GM18873 (cell line): ENCODE measurements around the gene NPTX2.

Source experiments
- ATAC-seq: cut with Tn5 transposase; IDR thresholded peaks from one replicate; pipeline ENCODE4 v1.9.1; 2021; ENCODE audit warnings: mild to moderate bottlenecking, moderate library complexity, moderate number of reproducible peaks; ENCODE audit not compliant: unreplicated experiment, low FRiP score

NPTX2 gene

GRCh38 chr7:98647326-98647725, 30.2 kb downstream of the NPTX2 start:
- no peak for ATAC-seq

DNA sequence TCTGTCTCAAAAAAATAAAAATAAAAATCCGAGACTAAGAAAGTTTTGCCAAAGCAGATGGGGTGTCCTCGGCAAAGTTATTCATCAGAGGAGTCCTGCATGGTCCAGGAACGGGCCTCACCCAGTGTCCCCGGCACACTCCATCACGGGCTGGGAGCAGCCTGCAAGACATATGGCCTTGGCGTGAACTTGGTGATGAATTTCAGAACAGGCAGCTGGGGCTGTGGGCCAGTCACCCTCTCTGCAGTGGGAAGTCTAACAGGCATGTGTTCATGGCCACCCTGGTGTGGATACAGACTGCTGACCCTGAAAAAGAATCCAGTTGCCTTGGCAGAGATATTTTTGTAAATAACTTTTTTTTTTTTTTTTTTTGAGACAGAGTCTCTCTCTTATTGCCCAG, 34.7 kb downstream of the NPTX2 start:
- ATAC-seq: no peak

- no peak for ATAC-seq
Measured at GRCh38 chr7:98653601-98654310, 36.7 kb downstream of the NPTX2 start.

DNA sequence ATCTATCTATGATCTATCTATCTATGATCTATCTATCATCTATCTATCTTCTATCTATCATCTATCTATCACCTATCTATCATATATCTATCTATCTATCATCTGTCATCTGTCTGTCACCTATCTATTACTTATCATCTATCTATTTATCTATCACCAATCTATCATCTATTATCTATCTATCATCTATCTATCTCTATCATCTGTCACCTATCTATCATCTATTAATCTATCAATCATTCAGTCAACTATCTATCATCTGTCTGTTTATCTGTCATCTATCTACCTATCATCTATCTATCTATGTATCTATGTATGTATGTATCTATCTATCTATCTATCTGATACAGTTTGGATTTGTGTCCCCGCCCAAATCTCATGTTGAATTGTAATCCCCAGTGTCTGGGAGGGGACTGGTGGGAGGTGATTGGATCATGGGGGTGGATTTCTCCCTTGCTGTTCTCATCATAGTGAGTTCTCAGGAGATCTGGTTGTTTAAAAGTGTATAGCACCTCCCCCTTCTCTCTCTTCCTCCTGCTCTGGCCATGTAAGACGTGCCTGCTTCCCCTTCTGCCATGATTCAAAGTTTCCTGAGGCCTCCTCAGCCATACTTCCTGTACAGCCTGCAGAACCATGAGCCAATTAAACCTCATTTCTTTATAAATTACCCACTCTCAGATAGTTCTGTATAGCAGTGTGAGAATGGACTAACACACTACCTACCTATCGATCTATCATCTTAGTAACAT, 37.6 kb downstream of the NPTX2 start:
- ATAC-seq: no peak

GRCh38 chr7:98655611-98656010, 38.5 kb downstream of the NPTX2 start:
- ATAC-seq: no peak

DNA sequence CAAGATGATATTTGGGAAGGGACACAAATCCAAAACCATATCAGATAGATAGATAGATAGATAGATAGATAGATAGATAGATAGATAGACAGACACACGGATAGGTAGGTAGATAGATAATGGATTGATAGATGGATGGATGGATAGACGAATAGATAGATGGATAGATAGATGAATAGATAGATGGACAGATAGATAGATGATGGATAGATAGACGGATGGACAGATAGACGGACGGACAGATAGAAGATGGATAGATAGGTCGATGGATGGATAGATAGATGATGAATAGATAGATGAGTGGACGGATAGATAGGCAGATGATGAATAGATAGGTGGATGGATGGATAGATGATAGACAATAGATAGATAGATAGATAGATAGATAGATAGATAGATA, 39.8 kb downstream of the NPTX2 start:
- ATAC-seq: no peak

DNA sequence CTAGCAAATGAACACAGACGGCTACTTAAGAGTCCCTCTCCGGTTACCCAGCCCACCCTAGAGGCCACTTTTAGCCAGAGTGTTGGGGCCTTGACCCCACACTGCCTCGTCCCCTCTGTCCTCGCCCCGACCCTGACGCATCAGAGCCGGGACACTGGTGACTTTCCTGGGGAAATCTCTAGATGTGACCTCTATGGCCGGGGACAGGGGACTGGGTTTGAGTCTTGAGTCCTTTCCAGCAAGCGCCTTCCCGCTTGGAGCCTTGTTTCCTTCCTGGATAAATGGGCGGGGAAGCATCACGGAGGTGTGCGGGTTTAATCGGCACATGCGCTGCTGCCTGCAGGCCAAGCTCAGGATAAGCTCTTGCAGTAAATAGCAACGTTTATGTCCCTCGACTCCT, 40.7 kb downstream of the NPTX2 start:
- no peak for ATAC-seq

DNA sequence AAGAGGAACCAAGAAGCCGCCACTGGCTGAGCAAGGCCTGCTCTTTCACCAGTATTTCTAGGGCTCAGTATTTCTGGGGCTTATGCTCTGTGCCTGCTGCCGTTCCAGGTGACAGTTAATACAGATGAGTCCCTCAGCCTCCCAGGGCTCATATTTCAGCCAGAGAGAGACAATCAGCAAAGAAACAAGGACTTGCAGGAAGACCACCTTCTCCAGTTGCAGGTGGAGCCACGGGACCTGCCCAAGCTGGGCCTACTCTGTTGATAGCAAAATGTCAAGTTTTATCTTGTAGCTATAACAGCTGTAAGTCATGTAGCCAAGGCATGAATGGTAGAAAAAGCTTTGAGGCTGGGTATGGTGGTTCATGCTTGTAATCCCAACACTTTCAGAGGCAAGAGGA, 42.7 kb downstream of the NPTX2 start:
- ATAC-seq: no peak

GRCh38 chr7:98661607-98662006, 44.5 kb downstream of the NPTX2 start:
- no peak for ATAC-seq

- no peak for ATAC-seq
Measured at GRCh38 chr7:98662289-98662688, 45.2 kb downstream of the NPTX2 start.

DNA sequence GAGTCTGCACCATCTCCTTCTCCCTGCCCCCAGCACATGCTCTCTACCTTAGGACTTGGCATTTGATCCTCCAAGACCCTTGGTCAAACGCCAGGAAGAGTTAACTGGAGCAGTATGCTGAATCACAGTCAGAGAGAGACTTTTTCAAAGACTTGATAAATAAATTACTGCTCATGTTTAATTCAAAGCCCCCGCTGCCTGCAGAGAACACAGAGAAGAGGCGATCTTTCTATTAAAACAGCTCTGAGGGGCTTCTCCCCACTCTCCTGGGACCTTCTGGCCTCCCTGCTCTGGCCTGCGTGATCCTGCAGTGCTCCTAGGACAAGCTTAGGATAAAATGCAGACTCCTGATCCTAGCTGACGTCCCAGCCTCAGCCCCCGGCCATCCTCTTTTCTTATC, 47.8 kb downstream of the NPTX2 start:
- no peak for ATAC-seq

GRCh38 chr7:98668255-98668654, 51.2 kb downstream of the NPTX2 start:
- ATAC-seq: no peak

DNA sequence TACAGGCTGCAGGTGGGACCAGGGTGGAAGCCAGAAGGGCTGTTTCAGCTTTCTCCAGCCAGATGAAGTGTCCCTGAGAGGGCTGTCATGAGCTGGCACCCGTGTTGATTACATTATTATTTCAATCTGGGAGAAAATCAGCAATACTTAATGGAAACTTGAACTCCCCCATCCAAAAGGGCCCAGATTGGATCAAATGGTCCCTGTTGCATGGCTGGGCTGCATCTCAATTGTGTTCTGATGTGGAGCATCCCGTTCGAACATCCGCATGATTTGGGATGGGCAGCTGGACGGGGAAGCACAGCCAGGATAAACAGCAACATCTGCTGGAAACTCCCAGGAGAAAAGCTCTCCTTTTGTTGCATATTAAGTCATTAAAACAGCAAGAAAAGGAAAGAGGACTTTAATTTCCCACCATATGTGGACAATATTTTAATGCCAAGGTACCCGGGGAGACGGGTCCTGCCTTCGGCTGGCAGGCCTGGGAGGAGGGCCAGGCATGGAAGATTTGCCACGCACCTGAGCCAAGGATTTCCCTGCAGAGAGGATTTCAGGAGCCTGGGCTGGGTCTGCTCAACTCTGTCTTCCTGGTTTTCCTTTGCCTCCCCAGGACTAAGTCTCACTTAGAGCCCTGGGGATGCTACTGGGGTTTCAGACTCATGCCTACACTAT, 52.4 kb downstream of the NPTX2 start:
- no peak for ATAC-seq

DNA sequence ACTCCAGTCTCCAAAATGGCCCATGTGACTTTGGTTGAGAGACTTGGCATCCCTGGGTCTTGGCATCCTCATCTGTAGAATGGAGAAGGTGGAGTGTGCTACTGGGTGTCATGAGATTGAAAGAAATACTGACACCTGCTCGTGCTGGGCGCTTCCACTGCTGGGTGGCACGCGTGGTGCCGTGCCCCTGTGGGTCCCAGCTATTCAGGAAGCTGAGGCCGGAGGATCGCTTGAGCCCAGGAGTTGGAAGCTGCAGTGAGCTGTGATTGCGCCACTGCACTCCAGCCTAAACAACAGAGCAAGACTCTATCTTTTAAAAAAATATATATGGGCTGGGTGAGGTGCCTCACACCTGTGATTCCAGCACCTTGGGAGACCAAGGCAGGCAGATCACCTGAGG, 53.1 kb downstream of the NPTX2 start:
- no peak for ATAC-seq

DNA sequence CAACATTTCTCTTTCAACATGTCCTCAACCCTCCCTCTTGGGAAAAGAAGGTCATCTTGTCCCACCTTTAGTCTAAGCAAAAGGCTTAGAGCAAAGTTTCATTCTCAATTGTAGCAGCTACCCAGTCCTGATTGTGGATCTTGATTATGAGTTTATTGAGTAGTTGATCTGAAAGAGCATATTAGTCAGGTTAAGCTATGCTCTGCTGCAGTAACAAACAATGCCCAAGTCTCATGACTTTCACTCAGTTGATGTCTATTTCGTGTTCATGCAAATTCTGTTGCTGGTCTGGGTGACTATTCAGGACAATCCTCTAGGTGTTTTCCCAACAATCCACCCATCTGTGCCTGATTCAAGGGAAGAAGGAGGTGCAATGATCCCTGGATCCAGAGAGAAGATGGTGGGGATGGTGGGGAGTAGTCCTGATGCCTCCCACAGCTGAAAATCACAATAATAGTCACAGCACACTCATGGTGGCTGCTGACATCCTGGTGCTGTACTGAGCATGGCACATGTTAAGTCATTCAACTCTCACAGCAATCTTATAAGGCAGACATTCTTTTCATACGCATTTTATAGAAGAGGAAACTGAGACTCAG, 54.7 kb downstream of the NPTX2 start:
- no peak for ATAC-seq

DNA sequence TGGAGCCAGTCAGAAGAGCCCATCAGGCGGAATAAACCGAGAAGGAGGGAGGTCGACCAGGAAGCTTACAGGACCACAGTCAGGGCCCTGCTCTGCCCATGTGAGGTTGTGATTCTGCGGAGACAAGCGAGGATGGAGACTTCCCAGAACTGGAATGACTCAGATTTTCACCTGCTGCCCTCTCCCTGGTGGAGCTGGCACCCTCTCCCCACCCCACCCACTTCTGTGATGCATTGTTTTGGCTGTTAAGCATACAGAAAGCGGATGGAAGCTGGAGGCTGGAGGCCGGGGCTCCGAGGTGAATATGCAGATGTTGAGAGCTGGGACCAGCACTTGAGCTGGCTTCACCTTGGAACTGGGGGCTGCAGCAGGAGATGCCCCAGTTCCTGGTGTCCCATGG, 57.4 kb downstream of the NPTX2 start:
- ATAC-seq: no peak

DNA sequence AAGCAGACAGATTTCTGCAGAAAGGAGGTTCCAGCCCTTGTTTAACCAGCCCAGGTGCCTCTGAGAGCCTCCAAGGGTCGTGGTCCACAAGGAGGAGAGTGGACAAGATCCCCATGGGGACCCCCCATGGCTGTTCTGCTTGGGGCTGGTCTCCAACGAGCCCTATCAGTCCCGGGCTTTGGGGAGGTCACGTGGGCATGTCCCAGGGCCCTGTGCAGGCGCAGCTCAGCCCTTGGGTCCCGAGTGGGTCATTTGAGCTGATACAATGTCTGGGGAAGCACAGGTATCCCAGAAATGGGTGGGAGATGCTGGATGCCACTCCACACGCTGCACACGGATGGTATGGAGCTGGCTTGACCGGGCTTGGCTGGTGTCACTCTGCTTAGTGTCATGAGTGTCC, 57.8 kb downstream of the NPTX2 start:
- ATAC-seq: no peak

GRCh38 chr7:98678215-98678614, 61.1 kb downstream of the NPTX2 start:
- ATAC-seq: no peak
